HG02970 (cell line): ENCODE data around the gene GRAMD2A.

Experiments
- ATAC-seq: cut with Tn5 transposase; IDR thresholded peaks from one replicate; pipeline ENCODE4 v1.9.1; 2021; ENCODE audit warnings: mild to moderate bottlenecking, moderate library complexity, moderate number of reproducible peaks; ENCODE audit not compliant: unreplicated experiment, low FRiP score

GRAMD2A gene

DNA sequence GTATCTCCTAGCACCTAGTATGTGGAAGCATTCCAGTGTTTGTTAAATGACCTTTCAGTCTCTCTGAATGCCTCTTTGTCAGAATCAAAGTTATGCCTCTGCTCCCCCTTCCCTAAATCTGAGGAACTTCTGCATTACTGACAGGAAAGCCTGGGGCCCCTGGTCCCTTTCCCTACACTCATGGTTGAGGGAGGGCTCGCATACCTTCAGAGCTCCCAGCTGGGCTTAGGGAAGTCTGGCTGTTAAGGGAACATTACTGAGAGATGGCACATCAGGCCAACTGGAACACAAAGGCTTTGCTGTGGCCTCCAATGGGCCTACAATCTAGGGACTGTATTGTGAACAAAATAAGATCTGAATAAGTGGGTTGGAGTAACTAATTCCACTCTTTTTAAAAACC, 23.1 kb upstream of the GRAMD2A start:
- no peak for ATAC-seq

DNA sequence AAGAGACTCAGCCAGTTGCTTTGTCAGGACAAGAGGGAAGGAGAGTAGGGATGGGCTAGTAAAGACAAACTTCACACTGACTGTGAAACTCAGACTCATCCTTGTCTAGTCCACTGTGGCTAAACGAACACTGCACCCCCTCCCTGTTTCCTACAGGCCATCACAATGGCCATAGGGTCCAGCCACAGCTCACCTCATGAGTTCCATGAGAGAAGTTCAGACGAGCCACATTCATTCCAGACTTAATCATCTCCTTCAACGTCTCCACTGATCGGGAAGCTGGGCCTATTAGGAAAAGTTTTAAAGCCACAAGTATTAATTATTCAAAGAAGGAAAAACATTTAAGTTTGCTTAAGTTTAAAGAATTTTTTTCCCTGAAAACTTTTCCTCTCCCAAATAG, 19.6 kb upstream of the GRAMD2A start:
- ATAC-seq: no peak

DNA sequence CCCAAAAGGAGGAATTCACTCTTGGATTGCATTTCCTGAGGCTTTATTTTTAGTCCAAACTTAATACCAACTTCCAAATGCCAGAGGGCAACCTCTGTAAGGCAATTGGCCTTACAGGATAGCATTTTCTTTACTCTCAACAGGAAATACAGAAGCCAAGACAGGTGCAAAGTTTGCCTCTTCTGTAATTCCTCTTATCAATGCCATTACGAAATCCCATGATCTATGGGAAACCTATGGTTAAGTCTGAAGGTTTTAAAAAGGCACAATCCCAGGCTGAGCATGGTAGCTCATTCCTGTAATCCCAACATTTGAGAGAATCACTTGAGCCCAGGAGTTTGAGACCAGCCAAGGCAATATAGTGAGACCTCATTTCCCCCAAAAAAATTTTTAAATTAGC, 18.5 kb upstream of the GRAMD2A start:
- no peak for ATAC-seq

DNA sequence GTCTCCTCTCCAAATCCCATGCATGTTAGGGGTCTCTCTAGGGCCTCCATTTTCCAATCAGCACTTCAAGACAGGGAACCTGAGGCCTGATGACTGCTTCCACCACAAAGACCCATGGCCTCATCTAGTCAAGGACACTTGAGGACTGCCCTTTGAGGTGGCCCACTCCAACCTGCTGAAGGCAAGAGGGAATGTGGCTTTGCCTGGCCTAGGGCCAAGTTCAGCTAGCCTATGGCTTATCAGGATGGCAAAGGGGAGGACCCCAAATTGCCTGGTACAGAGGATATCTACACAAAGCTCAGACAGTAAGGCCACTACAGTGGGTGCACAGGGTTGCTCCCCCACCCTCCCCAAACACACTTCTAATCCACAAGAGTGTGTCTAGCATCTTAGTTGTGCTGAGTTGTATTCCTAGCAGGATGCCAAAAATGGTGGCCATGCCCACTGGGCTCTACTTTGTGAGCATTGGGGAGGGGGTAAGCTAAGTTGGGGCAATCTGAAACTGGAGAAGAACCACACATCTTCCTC, 10.0 kb upstream of the GRAMD2A start:
- no peak for ATAC-seq

DNA sequence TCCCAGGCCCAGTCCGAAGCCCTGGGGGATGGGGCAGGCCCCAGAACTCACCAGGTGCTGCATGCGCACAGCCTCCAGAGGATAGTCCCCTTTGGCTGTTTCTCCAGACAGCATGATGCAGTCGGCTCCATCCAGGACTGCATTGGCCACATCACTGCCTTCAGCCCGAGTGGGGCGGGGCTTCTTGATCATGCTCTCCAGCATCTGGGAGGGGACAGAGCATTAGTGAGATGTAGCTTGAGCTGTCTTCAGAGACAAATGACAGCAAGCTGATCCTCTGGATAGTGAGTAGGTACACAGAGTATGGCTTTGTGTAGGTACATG, 9.1 kb upstream of the GRAMD2A start:
- ATAC-seq: no peak

DNA sequence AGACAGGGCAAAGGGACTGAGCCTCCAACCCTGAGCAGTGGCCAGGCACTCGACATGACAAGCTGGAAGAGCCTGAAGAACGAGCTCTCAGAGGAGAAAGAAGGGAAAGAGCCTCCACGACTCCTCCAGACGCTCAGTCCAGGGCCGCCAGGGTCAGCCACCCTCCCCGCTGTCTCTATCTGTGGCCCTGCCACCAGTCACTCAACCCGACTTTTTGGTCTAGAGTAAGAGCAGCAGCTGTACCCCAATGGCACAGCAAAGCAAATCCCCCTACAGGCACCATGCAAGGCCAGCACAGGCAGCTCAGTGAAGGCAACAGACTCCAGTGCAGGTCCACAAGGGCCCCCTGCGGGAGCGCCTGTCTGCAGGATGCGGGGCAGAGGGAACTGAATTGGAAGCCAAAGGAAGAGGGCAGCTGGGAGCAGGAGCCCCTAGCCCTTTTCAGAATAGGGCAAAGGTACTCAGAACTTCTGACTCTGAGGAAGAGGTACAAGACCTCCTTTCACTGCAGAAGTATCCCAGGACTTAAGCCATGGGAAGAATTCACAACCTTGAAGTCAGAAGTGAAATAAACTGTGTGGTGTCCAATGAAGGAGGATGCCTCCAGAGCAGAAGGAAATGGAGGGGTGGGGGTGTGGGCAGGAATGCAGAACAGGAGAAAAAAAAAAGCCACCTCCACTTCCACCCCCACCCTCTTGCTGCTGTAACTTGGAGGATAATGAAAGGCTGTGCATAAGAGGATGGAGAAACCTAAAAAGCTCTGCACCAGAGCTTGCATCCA, 8.5 kb upstream of the GRAMD2A start:
- no peak for ATAC-seq

DNA sequence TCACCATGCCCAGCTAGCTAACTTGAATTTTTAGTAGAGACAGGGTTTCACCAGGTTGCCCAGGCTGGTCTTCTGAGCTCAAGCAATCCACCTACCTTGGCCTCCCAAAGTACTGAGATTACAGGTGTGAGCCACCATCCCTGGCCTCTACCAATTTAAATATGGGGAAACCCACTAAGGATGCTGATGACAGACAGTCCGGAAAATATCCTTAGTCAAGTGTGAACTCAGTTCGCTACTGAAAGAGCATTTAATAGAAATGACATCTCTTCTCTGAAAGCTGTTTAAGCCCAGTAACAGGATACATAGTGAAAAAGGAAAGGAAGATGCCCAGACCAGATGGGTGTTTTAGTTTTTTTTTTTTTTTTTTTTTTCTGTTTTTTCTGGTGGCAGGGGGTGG, 7.7 kb upstream of the GRAMD2A start:
- ATAC-seq: no peak

DNA sequence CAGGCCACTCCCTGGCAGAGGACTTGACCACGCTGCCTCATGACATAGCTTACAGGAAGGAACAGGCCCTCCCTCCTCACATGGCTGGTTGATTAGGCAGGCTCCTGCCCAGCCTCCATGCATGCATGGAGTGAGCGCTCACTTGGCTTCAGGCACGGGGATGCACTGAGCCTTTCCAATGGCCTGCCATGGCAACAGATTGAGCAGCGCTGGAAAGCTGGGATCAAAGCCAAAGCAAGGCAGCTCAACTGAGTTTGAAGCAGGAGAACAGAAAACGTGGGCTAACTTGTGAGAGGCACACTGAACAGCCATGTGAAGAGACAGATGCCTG, 5.9 kb upstream of the GRAMD2A start:
- no peak for ATAC-seq

DNA sequence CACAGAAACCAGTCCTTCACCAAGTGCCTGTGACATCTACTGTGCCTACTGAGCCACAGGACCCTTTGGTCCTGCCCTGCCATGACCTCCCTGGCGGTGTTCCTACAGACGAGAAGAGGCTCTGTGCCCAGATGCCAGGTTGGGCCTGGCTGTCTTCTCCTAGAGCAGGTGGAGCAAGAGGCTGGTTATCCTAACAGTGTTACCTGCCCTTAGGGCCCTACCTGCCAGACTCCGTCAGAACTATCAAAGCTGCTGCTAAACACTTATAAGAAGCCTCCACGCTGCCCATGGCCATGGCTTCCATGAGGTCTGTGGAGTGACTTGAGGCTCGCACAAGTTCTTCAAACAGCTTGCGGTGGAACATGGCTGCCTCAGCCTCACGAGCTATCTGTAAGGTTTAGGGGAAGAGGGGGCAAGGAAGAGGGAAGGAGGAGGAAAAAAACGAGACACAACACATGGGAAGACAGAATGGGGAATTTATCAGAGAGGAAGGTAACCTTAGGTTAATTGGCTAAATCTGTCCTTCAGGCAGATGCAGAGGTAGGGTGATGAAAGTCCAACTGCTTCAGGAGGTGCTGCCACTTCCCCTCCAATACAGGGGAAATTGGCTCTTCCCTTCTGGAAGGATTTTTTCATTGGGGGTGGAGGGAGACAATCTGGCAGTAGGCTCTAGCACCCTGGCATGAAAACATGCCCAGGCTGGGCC, 5.4 kb upstream of the GRAMD2A start:
- no peak for ATAC-seq

DNA sequence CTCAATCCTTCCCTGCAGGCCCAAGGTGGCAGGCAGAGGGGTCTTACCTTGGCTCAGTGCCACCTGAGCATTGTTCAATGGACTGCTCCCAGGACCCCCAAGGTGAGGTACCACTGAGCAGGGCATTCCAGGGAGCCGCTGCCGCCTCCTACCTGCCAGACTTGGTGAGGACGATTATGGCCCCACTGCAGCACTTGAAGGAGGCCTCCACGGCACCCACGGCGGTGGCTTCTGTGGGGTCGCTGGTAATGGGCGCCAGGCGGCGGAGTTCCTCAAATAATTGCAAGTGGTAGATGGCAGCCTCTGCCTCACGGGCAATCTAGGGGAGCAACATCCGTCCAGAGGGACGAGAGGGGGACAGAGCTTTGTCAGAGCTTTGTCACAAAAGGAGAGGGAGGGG, 4.7 kb upstream of the GRAMD2A start:
- no peak for ATAC-seq

DNA sequence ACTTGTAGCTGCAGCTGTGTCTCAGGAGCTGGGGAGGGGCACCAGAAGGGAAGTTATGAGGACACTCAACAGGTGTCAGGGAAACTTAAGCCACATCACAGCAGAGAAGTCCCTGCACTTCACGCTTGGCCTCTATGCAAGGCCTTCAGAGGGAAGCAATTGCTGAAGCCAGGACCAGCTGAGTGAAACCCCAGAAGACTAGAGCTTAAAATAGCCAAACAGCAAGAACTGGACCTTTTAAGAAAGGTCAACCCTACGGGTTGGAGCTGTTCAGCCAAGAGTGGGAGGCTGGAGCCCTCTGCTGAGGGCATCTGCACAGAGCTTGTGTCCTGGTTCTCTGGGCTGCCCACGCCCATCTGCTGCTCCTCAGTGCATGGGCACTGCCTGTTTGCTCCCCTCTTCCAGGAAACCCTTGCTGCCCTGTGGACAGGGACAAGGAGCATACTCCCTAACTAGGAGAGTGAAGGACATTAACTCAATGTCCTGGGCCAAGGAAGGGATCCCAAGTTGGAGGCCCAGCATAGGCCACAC, 3.9 kb upstream of the GRAMD2A start:
- ATAC-seq: no peak

DNA sequence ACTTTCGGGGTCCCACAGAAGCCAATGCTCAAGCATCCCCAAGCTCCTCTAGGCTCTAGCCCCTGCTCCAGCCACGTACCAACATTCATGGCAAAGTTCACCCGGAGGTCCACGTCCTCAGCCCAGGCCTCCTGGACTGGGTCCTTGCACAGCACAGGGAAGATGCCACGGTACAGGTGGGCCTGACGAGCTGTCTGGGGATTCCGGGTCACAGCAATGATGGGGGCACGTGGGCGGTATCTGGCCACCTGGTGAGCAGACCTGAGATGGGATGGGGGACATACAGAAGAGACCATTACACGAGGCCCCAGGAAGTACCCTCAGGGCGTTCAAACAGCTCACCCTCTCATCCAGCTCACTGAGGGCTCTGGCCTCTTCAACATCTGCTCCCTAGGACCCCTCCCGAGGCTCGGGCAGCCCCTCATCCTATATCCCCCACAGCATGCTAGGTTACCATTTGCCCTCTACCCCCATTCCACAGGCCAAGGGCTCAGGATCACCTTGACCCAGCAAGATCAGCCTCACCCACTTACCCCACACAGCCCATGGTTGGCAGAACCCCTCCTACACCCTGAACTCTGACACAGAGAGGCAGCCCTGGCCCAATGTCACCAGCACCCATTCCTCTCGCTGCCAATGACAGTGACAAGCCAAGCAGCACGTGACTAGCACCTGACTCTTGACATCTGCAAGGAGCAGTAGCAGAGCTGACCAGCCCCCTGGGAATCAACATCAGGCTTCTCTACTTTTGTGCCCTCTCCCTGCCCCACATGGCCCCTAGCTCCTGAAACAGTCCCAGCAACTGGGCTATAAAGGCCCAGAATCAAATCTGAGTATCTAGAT, 3.0 kb upstream of the GRAMD2A start:
- no peak for ATAC-seq

DNA sequence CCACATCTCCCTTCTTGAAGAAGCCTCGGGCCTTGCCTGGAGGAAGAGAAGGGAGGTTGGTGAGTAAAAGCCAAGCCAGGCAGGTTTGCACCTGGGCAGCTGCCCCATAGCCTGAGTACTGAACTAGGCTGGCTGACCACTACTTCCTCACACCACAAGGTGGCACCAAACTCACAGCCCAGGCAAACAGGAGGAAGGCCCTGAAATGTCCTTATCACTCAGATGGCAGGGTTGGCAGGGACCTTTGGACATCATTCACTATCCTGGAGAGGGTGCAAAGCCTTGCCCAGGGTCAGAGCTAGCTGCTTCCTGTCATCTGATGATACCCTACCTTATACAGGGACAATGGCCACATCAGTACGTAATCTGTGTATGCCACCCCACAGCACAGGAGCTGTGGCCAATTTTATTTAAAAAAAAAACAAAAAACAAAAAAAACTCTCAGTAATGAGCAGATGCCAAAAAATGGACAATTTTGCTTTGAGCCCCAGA, 2.2 kb upstream of the GRAMD2A start:
- ATAC-seq: no peak

DNA sequence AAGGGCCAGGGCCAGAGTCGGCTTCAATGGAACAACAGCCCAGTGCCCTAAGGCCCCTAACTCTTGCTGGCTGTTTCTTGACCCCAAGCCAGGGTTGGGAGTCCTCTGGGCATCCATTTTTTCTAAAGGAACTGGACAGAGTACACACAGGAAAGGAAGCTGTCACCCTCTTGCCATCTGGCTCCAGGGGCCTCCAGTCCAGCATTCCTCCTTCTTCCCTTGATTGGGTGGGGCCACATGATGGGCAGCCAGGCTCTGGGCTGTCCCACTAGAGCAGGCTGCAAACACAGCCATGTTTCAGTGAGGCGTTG, 1.6 kb upstream of the GRAMD2A start:
- no peak for ATAC-seq

DNA sequence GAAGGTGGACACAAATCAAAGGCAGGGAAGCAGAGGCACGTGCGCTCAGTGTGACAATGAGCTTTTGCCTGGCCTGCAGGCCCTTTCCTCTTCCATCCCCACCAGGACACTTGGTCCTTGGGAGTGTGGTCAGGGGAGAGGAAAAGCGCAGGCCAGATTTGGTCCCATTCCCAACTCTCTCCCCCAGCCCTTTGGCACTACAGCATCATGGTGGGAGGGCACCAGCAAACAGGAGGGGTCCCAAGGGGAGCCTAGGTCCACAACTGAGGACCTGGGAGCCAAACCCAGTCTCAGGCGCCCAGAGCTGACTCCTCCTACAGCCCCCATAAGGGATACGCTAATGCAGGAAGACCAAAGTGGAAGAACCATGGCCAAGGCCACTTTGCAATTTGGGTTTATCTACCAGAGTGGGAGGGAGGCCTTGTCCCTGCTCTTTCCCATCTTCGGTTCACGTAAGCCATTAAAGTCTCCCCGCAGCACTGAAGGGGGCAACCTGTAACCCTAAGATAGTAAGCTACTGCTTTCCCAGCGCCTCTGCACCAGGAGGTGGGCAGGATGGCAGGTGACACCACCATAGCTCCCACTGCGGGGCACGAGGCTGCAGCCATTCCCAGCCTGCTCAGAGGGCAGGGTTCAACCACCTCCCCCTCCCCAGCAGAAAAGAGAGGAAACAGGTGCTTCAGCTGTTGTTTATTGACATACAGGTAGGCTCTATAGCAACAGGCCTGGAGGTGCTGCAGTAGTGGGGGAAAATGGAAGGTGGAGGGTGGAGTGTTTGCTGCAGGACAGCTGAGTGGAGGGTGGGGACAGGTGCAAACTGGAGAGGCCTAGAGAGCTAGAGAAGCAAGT, 993 bp upstream of the GRAMD2A start:
- ATAC-seq: no peak

DNA sequence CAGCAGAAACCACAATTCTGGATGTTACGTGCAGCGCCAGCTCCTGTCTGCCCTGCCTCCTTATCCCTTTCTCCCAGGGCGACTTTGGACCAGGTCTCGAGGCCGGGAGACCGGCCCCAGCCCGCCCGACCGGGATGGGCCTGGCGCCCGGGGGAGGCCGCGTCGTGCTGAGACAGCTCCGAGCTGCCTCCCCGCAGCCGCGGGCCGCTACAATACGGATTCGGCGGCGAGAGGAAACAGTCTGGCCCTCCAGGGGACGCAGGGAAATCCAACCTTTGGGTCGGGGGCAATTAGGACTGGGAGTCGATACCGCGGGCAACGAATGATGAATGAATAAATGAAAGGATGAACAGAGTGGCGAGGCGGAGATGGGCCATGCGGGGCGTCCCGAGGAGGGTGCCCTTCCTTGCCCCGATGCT, 537 bp downstream of the GRAMD2A start:
- ATAC-seq: no peak

DNA sequence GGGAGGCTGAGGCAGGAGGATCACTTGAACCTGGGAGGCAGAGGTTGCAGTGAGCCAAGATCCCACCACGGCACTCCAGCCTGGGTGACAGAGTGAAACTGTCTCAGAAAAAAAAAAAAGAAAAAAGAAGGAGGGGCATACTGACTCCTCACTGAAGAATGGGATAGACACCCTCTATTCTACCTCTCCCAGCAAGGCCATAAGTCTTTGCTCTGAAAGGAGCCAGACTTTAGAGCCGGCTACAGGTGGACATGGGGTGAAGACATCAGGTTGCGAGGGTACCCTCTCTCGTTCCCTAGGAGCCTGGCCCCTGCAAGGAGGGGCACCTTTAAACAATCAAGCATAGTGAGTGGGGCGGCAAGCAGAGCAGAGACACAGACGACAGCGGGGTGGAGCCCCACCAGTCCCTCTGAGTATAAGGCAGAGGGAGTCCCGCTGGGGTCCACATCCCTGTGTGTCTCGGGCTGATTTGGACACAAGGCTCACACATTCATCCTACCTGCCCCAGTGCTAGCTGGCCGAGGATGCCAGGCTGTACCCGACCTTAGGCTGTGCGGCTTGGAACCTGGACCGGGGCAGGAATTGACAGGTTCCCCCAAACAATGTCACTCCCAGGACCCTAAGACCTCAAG, 1.1 kb downstream of the GRAMD2A start:
- ATAC-seq: no peak

DNA sequence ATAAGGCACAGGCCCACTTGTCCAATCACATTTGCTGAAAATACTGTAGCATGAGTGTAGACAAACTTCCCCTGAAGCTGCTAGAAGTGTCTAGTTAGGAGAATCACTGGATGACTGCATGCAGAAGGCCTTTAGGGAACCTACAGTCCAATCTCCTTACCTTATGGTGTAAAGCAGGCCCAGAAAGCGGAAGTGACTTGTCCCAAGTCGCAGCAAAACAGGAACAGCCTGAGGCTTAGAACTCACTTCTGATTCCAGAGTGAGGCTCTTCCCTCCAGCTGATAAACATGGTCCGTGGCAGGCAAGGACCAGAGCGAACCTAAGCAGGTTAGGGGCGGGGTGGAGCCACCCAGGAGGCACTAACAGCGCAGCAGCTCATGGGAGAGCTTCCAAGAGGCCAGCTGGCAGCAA, 2.5 kb downstream of the GRAMD2A start:
- no peak for ATAC-seq

DNA sequence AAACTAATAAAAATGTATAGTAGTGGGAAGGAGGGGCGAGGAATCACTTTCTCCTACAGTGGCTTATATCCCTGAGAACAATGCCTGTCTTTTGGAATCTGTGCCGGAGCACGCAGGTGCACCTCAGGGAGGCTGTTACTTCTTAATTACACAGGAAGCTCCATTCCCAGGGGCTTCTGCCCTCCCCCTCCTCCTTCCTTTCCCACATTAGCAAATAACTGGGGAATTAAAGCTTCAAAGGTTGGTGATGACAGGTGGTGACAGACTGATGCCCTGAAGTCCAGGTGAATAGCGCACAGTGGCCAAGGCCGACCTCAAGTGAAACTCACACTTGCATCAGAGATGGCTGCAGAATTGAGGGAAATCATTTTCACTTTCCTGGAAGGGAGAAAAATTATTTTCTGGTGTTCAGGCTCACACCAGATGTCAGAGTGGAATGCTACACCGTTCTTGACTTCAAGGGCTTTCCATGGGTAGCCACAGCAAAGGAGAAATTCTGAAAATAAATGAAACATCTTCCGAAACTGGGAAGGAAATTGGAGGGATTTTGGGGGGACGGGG, 3.7 kb downstream of the GRAMD2A start:
- ATAC-seq: no peak
